LNCaP clone FGC (cell line): ENCODE data around the gene CEP290.

Experiments
- DNase-seq: peaks from one replicate; pipeline ENCODE4 v3.0.0-alpha.2; 2011; ENCODE audit warnings: low read depth
- H3K4me3 ChIP-seq: 2 replicates; pipeline ENCODE4 v1.5.1; 2011; ENCODE audit warnings: mild to moderate bottlenecking, low read depth, low read length, control low read depth
- CTCF ChIP-seq: IDR thresholded peaks from 2 replicates; pipeline ENCODE4 v1.5.1; 2012; ENCODE audit warnings: mild to moderate bottlenecking; ENCODE audit not compliant: control insufficient read depth, insufficient read depth; ENCODE audit errors: extremely low read depth

CEP290 gene

GRCh38 chr12:88083634-88084033 is 58.3 kb downstream of the CEP290 start:
- TF ChIP-seq CTCF, result no peak
- DNase-seq, result no peak

GRCh38 chr12:88081247-88081646 is 60.6 kb downstream of the CEP290 start:
- no peak for TF ChIP-seq CTCF
- DNase-seq, result no peak
- H3K4me3 ChIP-seq, result no peak overlapping the region

More at GRCh38 chr12:88083634-88084033, 58.3 kb downstream of the CEP290 start:
- no peak overlapping the region for H3K4me3 ChIP-seq

- TF ChIP-seq CTCF, result no peak
- H3K4me3 ChIP-seq, result no peak overlapping the region
- no peak for DNase-seq
Observed at GRCh38 chr12:88067301-88067700, 74.6 kb downstream of the CEP290 start.

- no peak overlapping the region for H3K4me3 ChIP-seq
- no peak for TF ChIP-seq CTCF
- no peak for DNase-seq
Observed at GRCh38 chr12:88063375-88063774, 78.5 kb downstream of the CEP290 start.

GRCh38 chr12:88062474-88062873 is 79.4 kb downstream of the CEP290 start:
- H3K4me3 ChIP-seq, result no peak overlapping the region
- DNase-seq, result no peak
- TF ChIP-seq CTCF, result no peak

GRCh38 chr12:88058719-88059077 is 83.2 kb downstream of the CEP290 start:
- no peak for DNase-seq
- no peak for TF ChIP-seq CTCF
- no peak overlapping the region for H3K4me3 ChIP-seq

- no peak for DNase-seq
- no peak for TF ChIP-seq CTCF
- no peak overlapping the region for H3K4me3 ChIP-seq
Observed at GRCh38 chr12:88057994-88058718, 83.7 kb downstream of the CEP290 start.
